NCI-H1105 treated with DMSO at 0.1 percent for 48 hours (cell line): ENCODE measurements around the gene C5orf15.
"Not testable (repeated sequence)": the region's sequence is repeated elsewhere in the genome, so short reads cannot be mapped to it uniquely, and the experiment has no call there.

ENCODE experiments used
- DNase-seq: peaks from one replicate; lab custom pipeline; 2025; lab: John Stamatoyannopoulos, UW

The C5orf15 gene

GRCh38 chr5:133937628-133938027 is 30.8 kb downstream of the C5orf15 start:
- DNase-seq = not testable (repeated sequence)

DNA sequence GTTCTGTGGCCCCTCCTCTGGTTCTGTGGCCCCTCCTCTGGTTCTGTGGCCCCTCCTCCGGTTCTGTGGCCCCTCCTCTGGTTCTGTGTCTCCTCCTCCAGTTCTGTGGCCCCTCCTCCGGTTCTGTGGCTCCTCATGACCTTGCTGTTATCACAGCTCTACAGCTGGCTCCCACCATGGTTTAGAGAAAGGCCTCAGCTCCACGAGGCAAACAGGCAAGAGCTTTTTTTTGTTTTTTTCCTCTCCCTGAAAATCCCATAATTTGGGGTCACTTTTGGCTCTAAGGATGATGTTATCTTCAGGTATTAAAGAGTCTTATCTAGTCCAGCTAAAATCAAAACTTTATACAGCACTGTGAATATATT is 31.8 kb downstream of the C5orf15 start:
- no peak for DNase-seq

GRCh38 chr5:133935991-133936650 is 32.3 kb downstream of the C5orf15 start:
- not testable (repeated sequence) for DNase-seq

DNA sequence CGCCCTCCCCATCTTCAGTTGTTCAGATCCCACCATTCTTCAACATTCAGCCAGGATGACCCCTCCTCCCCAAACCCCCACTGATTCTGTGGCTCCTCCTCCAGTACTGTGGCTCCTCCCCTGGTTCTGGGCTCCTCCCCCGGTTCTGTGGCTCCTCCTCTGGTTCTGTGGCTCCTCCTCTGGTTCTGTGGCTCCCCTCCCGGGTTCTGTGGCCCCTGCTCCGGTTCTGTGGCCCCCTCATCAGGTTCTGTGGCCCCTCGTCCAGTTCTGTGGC is 32.8 kb downstream of the C5orf15 start:
- DNase-seq = no peak

- DNase-seq = no peak
Observed at GRCh38 chr5:133934822-133935666, 33.4 kb downstream of the C5orf15 start.

DNA sequence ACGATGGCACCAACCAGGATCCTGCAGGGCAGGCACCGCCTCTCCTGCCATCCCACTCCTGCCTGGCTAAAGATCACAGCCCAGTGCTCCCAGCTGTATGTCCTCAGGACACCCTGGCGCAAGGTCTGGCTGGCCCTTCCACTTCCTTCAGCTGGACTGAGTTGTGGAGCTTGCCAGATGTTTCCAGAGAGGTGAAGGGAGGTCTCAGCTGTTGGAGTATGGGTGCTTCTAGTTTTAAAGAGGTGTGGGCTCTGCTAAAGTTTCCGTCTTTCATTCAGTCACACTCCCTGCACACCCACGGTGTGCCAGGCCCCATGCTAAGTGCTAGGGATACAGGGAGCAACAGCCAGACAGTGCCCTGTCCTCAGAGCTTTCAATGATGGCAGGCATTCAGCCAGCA is 34.1 kb downstream of the C5orf15 start:
- DNase-seq = no peak

DNA sequence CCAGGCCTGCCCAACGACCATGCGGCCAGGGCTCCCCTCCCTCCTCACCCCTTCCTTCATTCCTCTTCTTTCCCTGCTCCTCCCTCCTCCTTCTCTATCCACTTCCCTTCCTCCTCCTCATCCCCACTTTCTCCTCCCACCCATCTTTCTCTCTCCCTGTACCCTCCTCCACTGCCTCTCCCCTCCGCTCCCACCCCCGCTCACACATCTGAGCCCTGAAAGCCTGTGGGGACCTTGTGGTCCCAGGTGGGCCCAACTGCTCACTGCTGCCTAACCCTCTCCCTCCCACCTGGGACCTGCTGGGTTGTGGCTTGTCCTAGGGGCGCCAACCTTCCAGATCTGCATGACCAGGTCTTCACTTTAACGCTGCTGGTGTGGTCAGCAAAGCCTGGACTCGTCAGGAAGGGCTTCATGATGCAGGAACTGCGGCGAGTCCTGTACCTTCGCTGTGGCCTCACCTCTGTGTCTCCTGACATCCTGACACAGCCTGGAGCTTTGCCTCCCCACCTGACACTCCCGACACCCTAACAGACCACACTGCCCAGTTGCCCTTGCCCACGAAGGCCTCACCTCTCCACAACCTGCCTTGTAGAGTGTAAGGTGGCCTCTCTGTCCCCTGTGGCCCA is 34.6 kb downstream of the C5orf15 start:
- DNase-seq = no peak

DNA sequence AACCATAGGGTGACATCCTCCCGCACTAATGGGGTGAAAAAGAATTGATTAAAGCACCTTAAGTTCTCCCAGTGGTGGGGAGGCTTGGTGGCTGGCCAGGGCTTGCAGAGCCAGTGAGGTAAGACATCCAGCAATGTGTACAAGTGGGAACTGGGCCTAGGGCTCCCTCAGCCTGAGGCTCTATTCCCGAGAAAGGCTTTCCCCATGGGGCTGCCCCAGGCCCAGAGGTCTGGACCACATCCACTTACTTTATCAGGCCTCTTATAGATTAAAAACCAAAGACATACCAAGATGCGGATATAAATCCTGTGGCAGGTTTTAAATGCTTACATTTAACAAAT is 35.3 kb downstream of the C5orf15 start:
- no peak for DNase-seq

- no peak for DNase-seq
Observed at GRCh38 chr5:133932441-133933168, 35.8 kb downstream of the C5orf15 start.

- DNase-seq = no peak
Observed at GRCh38 chr5:133931546-133931945, 36.9 kb downstream of the C5orf15 start.

DNA sequence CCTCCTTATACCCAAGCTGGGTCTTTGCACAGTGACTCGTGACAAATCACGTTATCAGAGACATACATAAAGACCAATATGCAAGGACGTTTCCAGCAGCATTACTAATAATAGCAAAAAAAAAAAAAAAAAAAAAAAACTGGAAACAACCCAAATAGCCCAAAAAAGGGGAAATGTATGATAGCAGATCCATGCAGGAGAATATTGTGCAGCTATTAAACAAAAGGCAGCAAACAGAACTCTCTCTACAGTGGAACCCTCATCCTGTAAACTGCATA is 37.7 kb downstream of the C5orf15 start:
- DNase-seq = no peak

DNA sequence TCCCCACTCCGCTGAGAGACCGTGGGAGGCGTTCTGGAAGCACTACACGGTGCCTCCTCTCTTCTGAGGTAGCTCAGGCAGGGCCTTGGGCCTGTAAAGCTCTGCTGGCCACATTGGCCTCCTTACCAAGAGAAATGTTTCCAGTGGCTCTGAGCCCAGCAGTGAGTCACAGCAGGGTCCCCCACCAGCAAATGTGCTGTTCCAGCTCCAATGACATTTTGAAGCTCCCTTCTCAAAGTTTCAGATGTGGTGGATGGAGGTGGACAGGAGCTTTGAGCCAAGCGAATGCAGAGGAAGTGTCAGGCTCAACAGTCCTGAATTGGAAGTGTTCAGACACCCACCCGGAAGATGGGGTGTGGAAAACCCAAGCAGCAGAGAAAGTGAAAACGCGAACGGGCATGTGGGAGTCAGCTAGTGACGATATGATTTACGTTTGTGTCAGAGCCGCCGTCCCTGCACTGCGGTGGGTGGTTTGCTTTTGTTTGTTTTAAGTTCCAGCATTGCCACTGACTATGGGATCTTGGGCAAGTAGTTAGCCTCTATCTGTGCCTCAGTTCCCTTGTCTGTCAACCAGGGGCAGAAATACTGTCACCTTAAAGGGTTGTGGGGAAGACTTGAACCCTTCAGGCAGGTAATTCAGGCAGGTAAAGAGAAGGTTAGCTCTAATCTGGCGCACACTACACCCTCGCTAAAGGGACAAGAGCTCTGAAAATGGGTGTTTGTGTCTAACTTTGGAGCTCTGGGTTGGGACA is 38.2 kb downstream of the C5orf15 start:
- no peak for DNase-seq

GRCh38 chr5:133928587-133929393 is 39.6 kb downstream of the C5orf15 start:
- no peak for DNase-seq

GRCh38 chr5:133927300-133928180 is 40.9 kb downstream of the C5orf15 start:
- no peak for DNase-seq

- DNase-seq = no peak
Observed at GRCh38 chr5:133926489-133927299, 41.7 kb downstream of the C5orf15 start.

DNA sequence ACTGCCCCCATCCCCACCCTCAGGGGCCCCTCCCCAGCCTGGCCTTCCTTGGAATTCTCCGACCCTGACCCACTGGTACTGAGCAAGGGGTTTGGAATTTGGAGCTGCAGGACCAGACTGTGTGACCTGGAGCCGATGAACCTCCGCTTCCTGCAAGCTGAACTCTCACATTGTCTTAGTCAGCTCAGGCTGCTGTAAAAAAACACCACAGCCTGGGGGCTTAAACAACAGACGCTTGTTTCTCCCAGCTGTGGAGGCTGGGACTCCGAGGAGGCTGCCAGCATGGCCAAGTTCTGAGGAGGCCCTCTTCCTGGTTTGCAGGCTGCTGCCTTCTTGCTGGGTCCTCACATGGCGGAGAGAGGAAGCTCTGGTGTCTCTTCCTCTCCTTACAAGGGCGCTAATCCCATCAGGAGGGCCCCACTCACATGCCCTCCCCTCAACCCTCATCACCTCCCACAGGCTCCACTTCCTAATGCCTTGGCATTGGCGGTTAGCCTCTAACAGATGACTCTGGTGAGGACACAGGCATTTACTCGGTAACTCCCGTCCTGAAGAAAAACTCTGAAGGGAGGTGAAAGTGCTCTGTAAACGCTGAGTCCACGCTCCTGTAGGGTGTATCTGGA is 42.4 kb downstream of the C5orf15 start:
- no peak for DNase-seq

DNA sequence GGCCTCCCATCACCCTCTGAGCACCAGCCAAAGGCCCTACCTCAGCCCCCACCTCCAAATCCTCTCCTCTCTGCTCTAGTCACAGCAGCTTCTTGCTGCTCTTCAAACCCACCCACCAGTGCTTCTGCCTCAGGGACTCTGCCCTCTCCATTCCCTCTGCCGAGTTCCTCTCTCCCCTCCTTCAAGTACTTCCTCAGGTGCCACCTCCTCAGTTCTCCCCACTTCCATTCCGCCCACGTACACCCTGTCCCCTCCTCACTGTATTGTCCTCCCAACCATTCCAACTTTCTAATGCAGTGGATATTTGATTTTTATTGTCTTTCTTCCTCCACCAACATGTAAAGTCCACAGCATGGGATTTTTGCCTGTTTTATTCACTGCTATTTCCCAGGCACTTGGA is 43.2 kb downstream of the C5orf15 start:
- no peak for DNase-seq

GRCh38 chr5:133924221-133924920 is 44.1 kb downstream of the C5orf15 start:
- DNase-seq = no peak

DNA sequence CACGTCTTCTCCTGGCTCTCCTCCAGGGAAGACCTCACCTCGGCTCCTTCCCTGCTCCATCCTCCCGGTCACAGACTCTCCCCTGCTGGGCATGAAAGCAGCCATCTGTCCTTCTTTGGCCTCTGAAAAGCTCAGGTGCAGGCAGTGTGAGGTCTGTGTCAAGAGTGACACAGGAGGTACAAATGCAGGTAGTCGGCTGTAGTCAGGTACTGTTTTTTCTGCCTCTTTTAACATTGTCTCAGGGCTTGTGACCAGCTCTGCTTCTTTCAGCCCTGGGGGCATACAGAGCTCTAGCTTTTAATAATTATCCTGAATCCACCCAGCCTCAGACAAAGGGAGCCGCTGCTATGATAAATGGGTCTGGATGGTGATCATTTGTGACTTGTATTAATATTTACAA is 46.4 kb downstream of the C5orf15 start:
- DNase-seq = no peak
